Omental fat pad (tissue), 4 donors: ENCODE measurements around the gene DSCAML1. TPM values are rescaled to one million over a fixed set of nuclear protein-coding genes. Genes with fewer than 3 reads are reported as not detected.

Experiments
- ATAC-seq: fragments of 150-250 bp; one replicate; pipeline ENCODE4 v1.9.1; 2016; ENCODE audit warnings: mild to moderate bottlenecking, moderate library complexity; ENCODE audit not compliant: low FRiP score
- DNase-seq: peaks from one replicate; pipeline ENCODE4 v3.0.0-alpha.2; 2019; ENCODE audit warnings: low spot score
- CTCF ChIP-seq, 3 donors: fragments of 450-650 bp; IDR thresholded peaks; one replicate each; pipeline ENCODE4 v1.5.1; 2016 to 2017; ENCODE audit warnings: antibody characterized with exemption in 3 of 3, mild to moderate bottlenecking in 3 of 3, moderate library complexity in 2 of 3
- total RNA-seq, 4 donors: library from RNA; depleted of rRNA; stranded (reverse); fragments of >200 nt; gene quantifications; one replicate each; pipeline ENCODE4 v1.1.0, GENCODE V29; 2016

The DSCAML1 gene
- total RNA-seq, 4 donors from 2014 or later = 0.95 to 10.9 (median 3.9) TPM

DNA sequence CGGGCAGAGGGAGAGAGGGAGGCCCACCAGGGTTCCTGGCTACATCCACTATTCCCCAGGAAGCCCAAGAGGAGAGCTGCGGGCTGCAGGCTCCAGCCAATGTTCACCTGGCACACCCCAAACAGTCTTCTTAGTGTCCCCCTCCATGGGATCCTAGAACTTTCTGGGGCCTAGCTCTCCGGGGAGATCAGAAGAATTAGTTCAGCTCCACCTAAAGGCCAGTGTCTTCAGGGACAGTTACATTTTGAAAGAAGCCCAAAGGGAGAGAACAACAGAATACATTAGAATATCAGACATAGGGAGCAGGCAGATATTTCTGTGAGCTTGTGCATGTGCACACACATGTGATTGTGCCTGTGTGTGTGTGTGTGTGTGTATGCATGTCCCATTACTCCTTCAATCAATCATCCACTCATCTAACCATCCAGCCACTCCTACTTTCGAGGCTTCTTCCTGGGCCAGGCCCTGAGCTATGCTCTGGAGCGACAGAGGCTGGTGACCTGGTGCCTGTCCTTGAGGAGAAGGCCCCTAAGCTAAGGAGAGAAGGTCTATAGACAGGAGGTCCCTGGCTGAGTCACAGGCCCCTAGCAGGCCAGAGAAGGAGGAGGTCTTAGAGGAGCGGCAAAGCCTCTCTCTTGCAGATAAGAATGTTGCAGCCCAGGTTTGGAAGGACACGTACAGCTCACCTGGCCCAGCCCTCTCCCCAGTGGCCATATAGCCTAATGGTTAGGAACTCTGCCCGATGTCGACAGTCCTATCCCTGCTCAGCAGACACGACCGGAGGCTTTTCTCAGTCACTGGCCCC is 165.5 kb downstream of the DSCAML1 start:
- no peak for ATAC-seq
- no peak for TF ChIP-seq CTCF (IDR thresholded peaks at IDR 0.05)
- no peak for DNase-seq

- DNase-seq (no peak), ATAC-seq (no peak)
- TF ChIP-seq CTCF (IDR thresholded peaks at IDR 0.05) = no peak
Observed at GRCh38 chr11:117629891-117630538, 167.0 kb downstream of the DSCAML1 start.

DNA sequence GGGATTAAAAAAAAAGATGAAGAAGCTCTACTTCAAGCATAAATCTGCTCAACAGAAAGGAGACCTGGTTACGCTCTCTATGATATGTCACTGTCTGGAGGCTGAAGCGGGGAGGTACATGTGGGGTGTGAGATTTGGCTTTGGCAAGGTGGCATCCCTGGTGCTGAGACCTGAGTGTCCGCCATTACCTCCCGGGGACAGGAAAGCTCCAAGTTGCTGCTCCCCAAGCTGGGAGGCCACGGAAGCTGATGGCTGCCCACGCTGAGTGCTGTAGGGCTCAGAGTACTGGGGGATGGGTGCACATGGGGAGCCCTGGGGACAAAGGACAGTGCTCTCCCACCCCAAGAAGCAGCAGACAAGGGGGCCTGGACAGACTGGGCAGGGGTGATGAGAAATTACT is 167.9 kb downstream of the DSCAML1 start:
- no peak for ATAC-seq
- DNase-seq = no peak

DNA sequence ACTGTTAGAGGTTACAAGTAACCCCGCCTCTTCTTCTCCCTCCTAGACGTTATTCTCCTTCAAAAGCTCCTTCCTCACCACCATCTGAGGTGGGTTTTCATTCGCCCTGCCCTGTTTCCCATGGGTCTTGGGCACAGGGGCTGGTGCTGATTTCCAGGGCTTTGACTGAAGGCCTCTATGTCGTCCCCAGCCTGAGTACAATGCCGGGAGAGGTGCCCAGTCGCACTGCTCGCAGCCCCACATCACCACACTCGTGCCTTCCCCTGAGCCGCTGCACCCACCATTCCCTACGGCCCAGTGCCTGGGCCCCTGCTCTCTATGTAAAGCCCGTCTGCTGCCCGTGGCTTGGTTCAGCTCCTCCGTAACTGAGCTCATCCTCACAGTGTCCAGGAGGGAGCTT is 169.8 kb downstream of the DSCAML1 start:
- no peak for DNase-seq
- ATAC-seq = no peak
- no peak for TF ChIP-seq CTCF (IDR thresholded peaks at IDR 0.05)

More for the DNA sequence above, 167.9 kb downstream of the DSCAML1 start:
- no peak for TF ChIP-seq CTCF (IDR thresholded peaks at IDR 0.05)

DNA sequence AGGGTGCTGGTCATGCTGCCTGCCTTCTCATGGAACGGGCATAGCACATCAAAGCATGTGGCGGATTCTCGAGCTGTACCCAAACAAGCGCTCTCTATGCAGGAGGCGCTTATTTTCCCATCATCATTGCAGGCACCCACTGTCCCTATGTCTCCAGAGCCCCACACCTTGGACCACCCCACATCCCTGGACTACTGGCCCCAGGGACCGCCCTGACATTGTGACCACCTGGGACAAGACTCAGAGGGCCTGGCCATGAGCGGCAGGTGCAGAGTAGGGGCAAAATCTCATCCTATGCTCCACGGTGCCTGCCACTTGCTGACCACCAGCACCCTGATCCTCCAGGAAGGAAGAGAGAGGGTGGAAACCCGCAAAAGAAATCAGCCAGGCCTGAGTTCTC is 170.4 kb downstream of the DSCAML1 start:
- no peak for DNase-seq
- TF ChIP-seq CTCF (IDR thresholded peaks at IDR 0.05) = no peak
- no peak for ATAC-seq

- TF ChIP-seq CTCF (IDR thresholded peaks at IDR 0.05) = no peak
- no peak for ATAC-seq
- no peak for DNase-seq
Observed at GRCh38 chr11:117625237-117625636, 171.8 kb downstream of the DSCAML1 start.

DNA sequence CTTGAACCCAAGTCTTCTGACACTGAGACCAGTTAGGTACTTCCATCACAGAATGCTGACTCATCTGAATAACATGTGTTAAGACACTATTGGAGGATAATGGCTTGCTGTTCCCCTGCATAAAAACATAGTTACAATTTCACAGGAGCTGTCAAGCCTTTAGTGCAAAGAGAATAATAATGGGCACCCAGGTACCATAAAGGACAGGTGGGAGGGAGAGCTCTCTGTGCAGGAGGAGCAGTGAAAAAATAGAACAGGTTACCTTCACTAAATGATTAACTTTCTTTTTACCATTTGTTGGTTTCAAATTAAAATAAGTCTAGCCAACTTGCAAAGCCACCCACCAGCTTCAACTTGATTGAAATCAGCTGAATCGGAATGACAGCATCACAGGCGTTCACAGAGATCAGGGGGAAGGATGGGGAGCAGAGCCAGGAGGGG is 173.2 kb downstream of the DSCAML1 start:
- ATAC-seq (no peak), DNase-seq (no peak)
- TF ChIP-seq CTCF (IDR thresholded peaks at IDR 0.05) = no peak
